Measurements from ENCODE around the gene VOPP1. TPM values are rescaled to one million over a fixed set of nuclear protein-coding genes. Genes with fewer than 3 reads are reported as not detected.

The VOPP1 gene
- total RNA-seq, 2 donors from 2014 or later = 88.9 to 131 TPM

- no peaks in the 10 kb centered on the region for H3K9me3 ChIP-seq
- H3K27me3 ChIP-seq (replicated peaks; ENCODE audit: insufficient read depth) = no peaks in the 10 kb centered on the region
- H3K36me3 ChIP-seq = no peaks in the 10 kb centered on the region
- TF ChIP-seq CTCF (IDR thresholded peaks at IDR 0.05) = no peak
- ATAC-seq (ENCODE audit: insufficient number of reproducible peaks, low FRiP score, low read depth) (no peak), DNase-seq (ENCODE audit: low spot score) (no peak)
- H3K27ac ChIP-seq = no peak overlapping the region
- H3K4me3 ChIP-seq = no peak overlapping the region
- H3K4me1 ChIP-seq (ENCODE audit: control insufficient read depth in 1 of 2, low read depth in 2 of 2) = peaks cover 28 to 37% of the 10 kb centered on the region in 2 donors
Observed at GRCh38 chr7:55565681-55566080, 6.6 kb downstream of the VOPP1 start.

GRCh38 chr7:55563596-55564325, 8.5 kb downstream of the VOPP1 start:
- Histone ChIP-seq H3K9me3 (no peaks in the 10 kb centered on the region), H3K27ac (no peak overlapping the region), H3K27me3 (replicated peaks; ENCODE audit: insufficient read depth) (no peaks in the 10 kb centered on the region), H3K4me3 (no peak overlapping the region), H3K4me1 (ENCODE audit: control insufficient read depth in 1 of 2, low read depth in 2 of 2) (peaks cover 14 to 27% of the 10 kb centered on the region in 2 donors), H3K36me3 (no peaks in the 10 kb centered on the region)
- DNase-seq (ENCODE audit: low spot score) (no peak), ATAC-seq (ENCODE audit: insufficient number of reproducible peaks, low FRiP score, low read depth) (no peak)
- no peak for TF ChIP-seq CTCF (IDR thresholded peaks at IDR 0.05)

GRCh38 chr7:55561690-55562089, 10.6 kb downstream of the VOPP1 start:
- ATAC-seq (ENCODE audit: insufficient number of reproducible peaks, low FRiP score, low read depth) = no peak
- no peak for DNase-seq (ENCODE audit: low spot score)
- H3K27me3 ChIP-seq (replicated peaks; ENCODE audit: insufficient read depth) = no peaks in the 10 kb centered on the region
- no peaks in the 10 kb centered on the region for H3K9me3 ChIP-seq
- no peak overlapping the region for H3K27ac ChIP-seq
- no peak overlapping the region for H3K4me3 ChIP-seq
- TF ChIP-seq CTCF (IDR thresholded peaks at IDR 0.05) = no peak
- H3K36me3 ChIP-seq = no peaks in the 10 kb centered on the region
- H3K4me1 ChIP-seq (ENCODE audit: control insufficient read depth in 1 of 2, low read depth in 2 of 2) = peaks cover 0 to 10% of the 10 kb centered on the region in 2 donors

- Histone ChIP-seq H3K9me3 (no peaks in the 10 kb centered on the region), H3K4me1 (ENCODE audit: control insufficient read depth in 1 of 2, low read depth in 2 of 2) (peaks cover 0 to 11% of the 10 kb centered on the region in 2 donors), H3K27me3 (replicated peaks; ENCODE audit: insufficient read depth) (no peaks in the 10 kb centered on the region), H3K4me3 (no peak overlapping the region), H3K27ac (no peak overlapping the region), H3K36me3 (no peaks in the 10 kb centered on the region)
- DNase-seq (ENCODE audit: low spot score) (no peak), ATAC-seq (ENCODE audit: insufficient number of reproducible peaks, low FRiP score, low read depth) (no peak)
- TF ChIP-seq CTCF (IDR thresholded peaks at IDR 0.05) = no peak
Observed at GRCh38 chr7:55558962-55559920, 13.1 kb downstream of the VOPP1 start.

GRCh38 chr7:55557666-55558188, 14.6 kb downstream of the VOPP1 start:
- H3K36me3 ChIP-seq = no peaks in the 10 kb centered on the region
- H3K4me3 ChIP-seq = no peak overlapping the region
- H3K4me1 ChIP-seq (ENCODE audit: control insufficient read depth in 1 of 2, low read depth in 2 of 2) = peaks cover 10 to 27% of the 10 kb centered on the region in 2 donors
- TF ChIP-seq CTCF (IDR thresholded peaks at IDR 0.05) = no peak
- no peak overlapping the region for H3K27ac ChIP-seq
- DNase-seq (ENCODE audit: low spot score) = no peak
- no peaks in the 10 kb centered on the region for H3K9me3 ChIP-seq
- no peaks in the 10 kb centered on the region for H3K27me3 ChIP-seq (replicated peaks; ENCODE audit: insufficient read depth)
- ATAC-seq (ENCODE audit: insufficient number of reproducible peaks, low FRiP score, low read depth) = no peak
